Karpas-422 (cell line): ENCODE data around the gene TMX3. TPM values are rescaled to one million over a fixed set of nuclear protein-coding genes. Genes with fewer than 3 reads are reported as not detected.

Source experiments
- DNase-seq: peaks from one replicate; pipeline ENCODE4 v3.0.0-alpha.2; 2015
- H2AFZ ChIP-seq: fragments of 200-600 bp; sonication (generic); 2 replicates; pipeline ENCODE4 v1.6.1; 2014; ENCODE audit warnings: antibody characterized with exemption, low read length, mixed read lengths
- H3K27ac ChIP-seq: fragments of 200-600 bp; sonication (generic); 2 replicates; pipeline ENCODE4 v1.5.1; 2014; ENCODE audit warnings: mild to moderate bottlenecking, low read length, moderate library complexity
- H3K27me3 ChIP-seq: fragments of 200-600 bp; sonication (generic); 2 replicates; pipeline ENCODE4 v1.6.1; 2014; ENCODE audit warnings: low read length, mixed read lengths
- H3K36me3 ChIP-seq: fragments of 200-600 bp; sonication (generic); 2 replicates; pipeline ENCODE4 v1.6.1; 2014; ENCODE audit warnings: low read length, mixed read lengths; ENCODE audit not compliant: insufficient read depth
- H3K4me1 ChIP-seq: fragments of 200-600 bp; sonication (generic); 2 replicates; pipeline ENCODE4 v1.6.1; 2014; ENCODE audit warnings: mild to moderate bottlenecking, low read length, mixed read lengths
- H3K4me2 ChIP-seq: fragments of 200-600 bp; sonication (generic); 2 replicates; pipeline ENCODE4 v1.6.1; 2014; ENCODE audit warnings: low read length, low read depth, mild to moderate bottlenecking; ENCODE audit not compliant: poor library complexity, severe bottlenecking
- H3K4me3 ChIP-seq: fragments of 200-600 bp; sonication (generic); 2 replicates; pipeline ENCODE4 v1.5.1; 2014; ENCODE audit warnings: mild to moderate bottlenecking, antibody characterized with exemption, low read length, mixed read lengths
- H3K79me2 ChIP-seq: fragments of 200-600 bp; sonication (generic); 2 replicates; pipeline ENCODE4 v1.6.1; 2014; ENCODE audit warnings: mild to moderate bottlenecking, low read length, mixed read lengths
- H3K9ac ChIP-seq: fragments of 200-600 bp; sonication (generic); 2 replicates; pipeline ENCODE4 v1.6.0; 2014; ENCODE audit warnings: low read length
- H3K9me2 ChIP-seq: fragments of 200-600 bp; sonication (generic), shearing (Covaris generic); replicated peaks from 2 replicates; pipeline ENCODE4 v1.6.0; 2014; ENCODE audit warnings: mild to moderate bottlenecking, low read length, moderate library complexity; ENCODE audit not compliant: insufficient read depth
- H3K9me3 ChIP-seq: fragments of 300-700, 200-600 bp; sonication (generic); 2 replicates; pipeline ENCODE4 v1.6.1; 2014; ENCODE audit warnings: low read length, mixed read lengths
- H4K20me1 ChIP-seq: fragments of 200-600 bp; sonication (generic); 2 replicates; pipeline ENCODE4 v1.6.1; 2014; ENCODE audit warnings: mild to moderate bottlenecking, antibody characterized with exemption, low read length, low read depth; ENCODE audit not compliant: insufficient read depth
- total RNA-seq: library from RNA; depleted of rRNA; stranded (reverse); fragments of >200 nt; shearing (Covaris generic); gene quantifications from 2 replicates; pipeline ENCODE4 v1.2.3, GENCODE V29; 2014; ENCODE audit warnings: low replicate concordance; rRNA removed

TMX3 gene
- 69.2 and 154 TPM in 2 replicates for total RNA-seq

- Histone ChIP-seq H3K27me3 (no peaks in the 10 kb centered on the region), H4K20me1 (peaks cover 24% of the 10 kb centered on the region), H3K4me1 (peaks cover 31% of the 10 kb centered on the region), H3K9ac (peak within 1 kb of the TSS; percentile 98), H3K79me2 (peaks cover 56% of the 10 kb centered on the region), H2AFZ (peak within 1 kb of the TSS; percentile 94), H3K9me2 (no peaks in the 10 kb centered on the region), H3K4me3 (peak within 1 kb of the TSS; percentile 87), H3K36me3 (peaks cover 36% of the 10 kb centered on the region), H3K4me2 (peak within 1 kb of the TSS; percentile 78), H3K27ac (peak within 1 kb of the TSS; percentile 46), H3K9me3 (no peaks in the 10 kb centered on the region)
- DNase-seq, result peak; percentile 99
Observed at GRCh38 chr18:68714712-68715496, at the start of gene TMX3. Gene TMX3 (minus strand): TSS chr18:68715108. CDS start chr18:68714981, 127 bp downstream.

GRCh38 chr18:68764016-68764415 lies 49.1 kb upstream of the TMX3 start:
- no peaks in the 10 kb centered on the region for H3K36me3 ChIP-seq
- no peak for DNase-seq
- H3K79me2 ChIP-seq, result no peaks in the 10 kb centered on the region
- no peaks in the 10 kb centered on the region for H3K9me2 ChIP-seq
- H3K9ac ChIP-seq, result no peak overlapping the region
- H3K9me3 ChIP-seq, result peaks cover 3% of the 10 kb centered on the region; the same call in 1 of the 2 replicates
- H3K4me3 ChIP-seq, result no peak overlapping the region
- no peaks in the 10 kb centered on the region for H4K20me1 ChIP-seq
- no peaks in the 10 kb centered on the region for H3K4me1 ChIP-seq
- no peak overlapping the region for H3K4me2 ChIP-seq
- H2AFZ ChIP-seq, result no peak overlapping the region
- no peaks in the 10 kb centered on the region for H3K27me3 ChIP-seq
- H3K27ac ChIP-seq, result no peak overlapping the region

- Histone ChIP-seq H3K9me2 (no peaks in the 10 kb centered on the region), H3K27ac (no peak overlapping the region), H3K4me3 (no peak overlapping the region), H3K79me2 (no peaks in the 10 kb centered on the region), H3K4me2 (no peak overlapping the region), H3K27me3 (no peaks in the 10 kb centered on the region), H3K9me3 (peaks cover 3% of the 10 kb centered on the region; the same call in 1 of the 2 replicates), H3K36me3 (no peaks in the 10 kb centered on the region), H4K20me1 (no peaks in the 10 kb centered on the region), H3K9ac (no peak overlapping the region), H2AFZ (no peak overlapping the region), H3K4me1 (no peaks in the 10 kb centered on the region)
- no peak for DNase-seq
Observed at GRCh38 chr18:68763083-68763482, 48.2 kb upstream of the TMX3 start.

GRCh38 chr18:68759308-68759707 lies 44.4 kb upstream of the TMX3 start:
- no peak for DNase-seq
- Histone ChIP-seq H3K9ac (no peak overlapping the region), H3K4me3 (no peak overlapping the region), H2AFZ (no peak overlapping the region), H4K20me1 (no peaks in the 10 kb centered on the region), H3K36me3 (no peaks in the 10 kb centered on the region), H3K9me3 (peaks cover 3% of the 10 kb centered on the region; the same call in 1 of the 2 replicates), H3K27me3 (0 out of 2 replicates have a peak, but pooled peaks cover 3% of the 10 kb centered on the region), H3K79me2 (no peaks in the 10 kb centered on the region), H3K4me1 (no peaks in the 10 kb centered on the region), H3K9me2 (no peaks in the 10 kb centered on the region; the same call in 1 of the 2 replicates), H3K27ac (no peak overlapping the region), H3K4me2 (no peak overlapping the region)

- H3K4me1 ChIP-seq, result no peaks in the 10 kb centered on the region
- no peak for DNase-seq
- H3K27ac ChIP-seq, result no peak overlapping the region
- H3K4me3 ChIP-seq, result no peak overlapping the region
- H3K79me2 ChIP-seq, result no peaks in the 10 kb centered on the region
- H3K4me2 ChIP-seq, result no peak overlapping the region
- peaks cover 3% of the 10 kb centered on the region; the same call in 1 of the 2 replicates for H3K9me3 ChIP-seq
- no peak overlapping the region for H2AFZ ChIP-seq
- no peaks in the 10 kb centered on the region; the same call in 1 of the 2 replicates for H3K9me2 ChIP-seq
- no peaks in the 10 kb centered on the region for H3K36me3 ChIP-seq
- H4K20me1 ChIP-seq, result no peaks in the 10 kb centered on the region
- no peak overlapping the region for H3K9ac ChIP-seq
- 0 out of 2 replicates have a peak, but pooled peaks cover 3% of the 10 kb centered on the region for H3K27me3 ChIP-seq
Observed at GRCh38 chr18:68757126-68757525, 42.2 kb upstream of the TMX3 start.

- Histone ChIP-seq H3K4me3 (no peak overlapping the region), H3K27me3 (no peaks in the 10 kb centered on the region), H2AFZ (no peak overlapping the region), H3K9me3 (no peaks in the 10 kb centered on the region), H3K27ac (no peak overlapping the region), H3K9me2 (no peaks in the 10 kb centered on the region), H3K4me2 (no peak overlapping the region), H4K20me1 (no peaks in the 10 kb centered on the region), H3K79me2 (no peaks in the 10 kb centered on the region), H3K4me1 (no peaks in the 10 kb centered on the region), H3K9ac (no peak overlapping the region), H3K36me3 (no peaks in the 10 kb centered on the region)
- no peak for DNase-seq
Observed at GRCh38 chr18:68742206-68742605, 27.3 kb upstream of the TMX3 start.

GRCh38 chr18:68740966-68741365 lies 26.1 kb upstream of the TMX3 start:
- Histone ChIP-seq H3K27ac (no peak overlapping the region), H2AFZ (no peak overlapping the region), H3K4me1 (no peaks in the 10 kb centered on the region), H3K4me2 (no peak overlapping the region), H3K36me3 (no peaks in the 10 kb centered on the region), H3K79me2 (no peaks in the 10 kb centered on the region), H3K9me2 (no peaks in the 10 kb centered on the region), H3K9me3 (no peaks in the 10 kb centered on the region), H3K4me3 (no peak overlapping the region), H3K9ac (no peak overlapping the region), H3K27me3 (no peaks in the 10 kb centered on the region), H4K20me1 (no peaks in the 10 kb centered on the region)
- DNase-seq, result no peak

GRCh38 chr18:68739462-68739861 lies 24.6 kb upstream of the TMX3 start:
- no peak for DNase-seq
- no peaks in the 10 kb centered on the region for H3K9me3 ChIP-seq

More at GRCh38 chr18:68739462-68739861, 24.6 kb upstream of the TMX3 start:
- no peaks in the 10 kb centered on the region for H4K20me1 ChIP-seq
- H3K9ac ChIP-seq, result no peak overlapping the region
- H3K4me3 ChIP-seq, result no peak overlapping the region
- no peaks in the 10 kb centered on the region for H3K4me1 ChIP-seq
- no peak overlapping the region for H2AFZ ChIP-seq
- H3K36me3 ChIP-seq, result no peaks in the 10 kb centered on the region
- H3K4me2 ChIP-seq, result no peak overlapping the region
- H3K27ac ChIP-seq, result no peak overlapping the region
- no peaks in the 10 kb centered on the region for H3K27me3 ChIP-seq
- H3K9me2 ChIP-seq, result no peaks in the 10 kb centered on the region
- H3K79me2 ChIP-seq, result no peaks in the 10 kb centered on the region
